Measurements from ENCODE around the gene RAPGEF6.

The RAPGEF6 gene

GRCh38 chr5:131659290-131659689 is 24.3 kb upstream of the RAPGEF6 start:
- Histone ChIP-seq H3K4me3 (ENCODE audit: low read depth, low read length) (no peak overlapping the region), H3K36me3 (ENCODE audit: control insufficient read depth in 2 of 2, insufficient read depth in 1 of 2, low read length in 2 of 2) (peaks cover 8 to 49% of the 10 kb centered on the region in 2 experiments; a peak in 2 of 3 replicates), H3K27ac (ENCODE audit: extremely low read depth, low read depth, low read length) (no peak overlapping the region), H3K4me1 (ENCODE audit: control insufficient read depth, insufficient read depth, low read length) (no peaks in the 10 kb centered on the region), H3K9me3 (ENCODE audit: control insufficient read depth, insufficient read depth, low read depth, low read length) (no peaks in the 10 kb centered on the region)
- ChIA-PET CTCF (no interaction called here), POLR2A (no interaction called here)
- TF ChIP-seq ZNF214 (tag by site-specific recombination; IDR thresholded peaks at IDR 0.05; ENCODE audit: borderline replicate concordance) (no peak), ZNF48 (tag by site-specific recombination; IDR thresholded peaks at IDR 0.05) (no peak), SETDB1 (IDR thresholded peaks at IDR 0.05; ENCODE audit: insufficient read length, low read length) (no peak), ZNF416 (tag by site-specific recombination; IDR thresholded peaks at IDR 0.05) (no peak), ZNF677 (tag by site-specific recombination; IDR thresholded peaks at IDR 0.05) (no peak), ZNF473 (tag by site-specific recombination; IDR thresholded peaks at IDR 0.05) (no peak), ZNF510 (tag by site-specific recombination; IDR thresholded peaks at IDR 0.05; ENCODE audit: insufficient replicate concordance) (no peak), ZNF132 (tag by site-specific recombination; IDR thresholded peaks at IDR 0.05; ENCODE audit: borderline replicate concordance) (no peak), ZBTB48 (tag by site-specific recombination; IDR thresholded peaks at IDR 0.05) (no peak), KLF10 (tag by site-specific recombination; IDR thresholded peaks at IDR 0.05) (no peak), ZNF211 (tag by site-specific recombination; IDR thresholded peaks at IDR 0.05; ENCODE audit: low read depth) (no peak), ZNF596 (tag by site-specific recombination; IDR thresholded peaks at IDR 0.05) (no peak), MYNN (tag by site-specific recombination; IDR thresholded peaks at IDR 0.05; ENCODE audit: borderline replicate concordance) (no peak), ZNF280D (tag by site-specific recombination; IDR thresholded peaks at IDR 0.05) (no peak)

GRCh38 chr5:131654776-131655175 is 19.7 kb upstream of the RAPGEF6 start:
- CTCF ChIA-PET = interaction anchor here (0.6 to 0.7 kb wide), 2 partner anchors 53 to 770 kb away, joined by 3 to 4 read pairs; no protein-coding TSS in a partner anchor
- H3K27ac ChIP-seq (ENCODE audit: extremely low read depth, low read depth, low read length) = no peak overlapping the region

More at GRCh38 chr5:131654776-131655175, 19.7 kb upstream of the RAPGEF6 start:
- POLR2A ChIA-PET = no interaction called here
- Histone ChIP-seq H3K4me1 (ENCODE audit: control insufficient read depth, insufficient read depth, low read length) (no peaks in the 10 kb centered on the region), H3K9me3 (ENCODE audit: control insufficient read depth, insufficient read depth, low read depth, low read length) (no peaks in the 10 kb centered on the region), H3K4me3 (ENCODE audit: low read depth, low read length) (no peak overlapping the region), H3K36me3 (ENCODE audit: control insufficient read depth in 2 of 2, insufficient read depth in 1 of 2, low read length in 2 of 2) (peaks cover 14 to 40% of the 10 kb centered on the region in 2 experiments)
- TF ChIP-seq ZSCAN5A (tag by site-specific recombination; IDR thresholded peaks at IDR 0.05) = no peak
- TF ChIP-seq ZNF658 (tag by site-specific recombination; IDR thresholded peaks at IDR 0.05) = no peak
- no peak for TF ChIP-seq ZNF114 (tag by site-specific recombination; IDR thresholded peaks at IDR 0.05)
- no peak for TF ChIP-seq ZNF555 (tag by site-specific recombination; conservative IDR thresholded peaks at IDR 0.05)
- TF ChIP-seq ZNF404 (tag by site-specific recombination; IDR thresholded peaks at IDR 0.05) = no peak
- TF ChIP-seq ZNF707 (tag by site-specific recombination; IDR thresholded peaks at IDR 0.05) = no peak
- TF ChIP-seq ZNF169 (tag by site-specific recombination; IDR thresholded peaks at IDR 0.05) = no peak
- TF ChIP-seq SP2 (tag by site-specific recombination; IDR thresholded peaks at IDR 0.05) = no peak
- TF ChIP-seq ZNF529 (tag by site-specific recombination; IDR thresholded peaks at IDR 0.05; ENCODE audit: insufficient replicate concordance) = no peak
- no peak for TF ChIP-seq TRIM28 (IDR thresholded peaks at IDR 0.05; ENCODE audit: borderline replicate concordance, low read length)
- TF ChIP-seq ZNF501 (tag by site-specific recombination; IDR thresholded peaks at IDR 0.05) = no peak
- TF ChIP-seq GFI1B (tag by site-specific recombination; IDR thresholded peaks at IDR 0.05) = no peak
- no peak for TF ChIP-seq PATZ1 (tag by site-specific recombination; IDR thresholded peaks at IDR 0.05)
- TF ChIP-seq OVOL3 (tag by site-specific recombination; IDR thresholded peaks at IDR 0.05) = no peak
- no peak for TF ChIP-seq FEZF1 (tag by site-specific recombination; IDR thresholded peaks at IDR 0.05)
- TF ChIP-seq ZNF488 (tag by site-specific recombination; IDR thresholded peaks at IDR 0.05) = no peak
- TF ChIP-seq ZBTB21 (tag by site-specific recombination; IDR thresholded peaks at IDR 0.05) = no peak

All from HEK293 (cell line).